ENCODE data around the gene ACSBG1. TPM values are rescaled to one million over a fixed set of nuclear protein-coding genes. Genes with fewer than 3 reads are reported as not detected.

ACSBG1 gene
- total RNA-seq, 2 experiments from 2014 or later: 0.30 to 0.41 TPM

- Histone ChIP-seq H3K27ac (ENCODE audit: low read depth, low read length, poor library complexity, severe bottlenecking) (peak overlapping the region; percentile 94), H3K9me2 (ENCODE audit: insufficient read depth, low read length) (no peaks in the 10 kb centered on the region), H3K9me3 (ENCODE audit: low read length) (peaks cover 5% of the 10 kb centered on the region; the same call in 1 of the 2 replicates), H4K20me1 (ENCODE audit: insufficient read depth, low read length) (no peaks in the 10 kb centered on the region), H3K4me2 (ENCODE audit: low read length) (peak overlapping the region; percentile 65), H3K36me3 (ENCODE audit: insufficient read depth, low read length) (peaks cover 97% of the 10 kb centered on the region), H3K79me2 (ENCODE audit: insufficient read depth, low read depth, low read length) (peaks cover 10% of the 10 kb centered on the region; the same call in 1 of the 2 replicates), H2AFZ (ENCODE audit: low read length) (no peak overlapping the region), H3K4me3 (ENCODE audit: low read depth, low read length, poor library complexity, severe bottlenecking) (peak overlapping the region; percentile 28), H3K4me1 (ENCODE audit: insufficient read depth, low read length, poor library complexity, severe bottlenecking) (peaks cover 58% of the 10 kb centered on the region)
- no peak for TF ChIP-seq EZH2phosphoT487 (IDR thresholded peaks at IDR 0.05; ENCODE audit: borderline replicate concordance, low read depth, low read length)
- no peak for TF ChIP-seq CTCF (conservative IDR thresholded peaks at IDR 0.05; ENCODE audit: low read length)
- POLR2A ChIA-PET: interaction anchor here (0.7 kb wide), 4 partner anchors 15 to 89 kb away, joined by 3 to 4 read pairs (median 3); no protein-coding TSS in a partner anchor
- intact Hi-C loops (cut with micrococcal nuclease; ENCODE audit: unreplicated experiment): no loop called here
- CTCF ChIA-PET (ENCODE audit: unreplicated experiment): interaction anchor here (1.0 kb wide), 1 partner anchor 17 kb away, joined by 3 read pairs; no protein-coding TSS in a partner anchor
- peak; percentile 84 for DNase-seq (ENCODE audit: low spot score)
- BruUV-seq (replicated peaks): no TSS peak
These were observed 67.0 kb downstream of the ACSBG1 start for GRCh38 chr15:78167227-78167888.

GRCh38 chr15:78164010-78164409, 70.4 kb downstream of the ACSBG1 start:
- Histone ChIP-seq H4K20me1 (ENCODE audit: insufficient read depth, low read length) (no peaks in the 10 kb centered on the region), H3K9me3 (ENCODE audit: low read length) (no peaks in the 10 kb centered on the region), H3K27ac (ENCODE audit: low read depth, low read length, poor library complexity, severe bottlenecking) (no peak overlapping the region), H3K4me1 (ENCODE audit: insufficient read depth, low read length, poor library complexity, severe bottlenecking) (peaks cover 26% of the 10 kb centered on the region), H3K4me3 (ENCODE audit: low read depth, low read length, poor library complexity, severe bottlenecking) (no peak overlapping the region), H3K36me3 (ENCODE audit: insufficient read depth, low read length) (peaks cover 96% of the 10 kb centered on the region), H2AFZ (ENCODE audit: low read length) (no peak overlapping the region), H3K79me2 (ENCODE audit: insufficient read depth, low read depth, low read length) (peaks cover 3% of the 10 kb centered on the region; the same call in 1 of the 2 replicates), H3K4me2 (ENCODE audit: low read length) (no peak overlapping the region), H3K9me2 (ENCODE audit: insufficient read depth, low read length) (no peaks in the 10 kb centered on the region)
- TF ChIP-seq CTCF (conservative IDR thresholded peaks at IDR 0.05; ENCODE audit: low read length): no peak
- TF ChIP-seq EZH2phosphoT487 (IDR thresholded peaks at IDR 0.05; ENCODE audit: borderline replicate concordance, low read depth, low read length): no peak
- CTCF ChIA-PET (ENCODE audit: unreplicated experiment): no interaction called here
- POLR2A ChIA-PET: no interaction called here
- intact Hi-C loops (cut with micrococcal nuclease; ENCODE audit: unreplicated experiment): no loop called here
- DNase-seq (ENCODE audit: low spot score): no peak
- no TSS peak for BruUV-seq (replicated peaks)

GRCh38 chr15:78162038-78162437, 72.3 kb downstream of the ACSBG1 start:
- ChIA-PET CTCF (ENCODE audit: unreplicated experiment) (no interaction called here), POLR2A (no interaction called here)
- H3K4me1 ChIP-seq (ENCODE audit: insufficient read depth, low read length, poor library complexity, severe bottlenecking): peaks cover 6% of the 10 kb centered on the region
- no peak overlapping the region for H3K4me3 ChIP-seq (ENCODE audit: low read depth, low read length, poor library complexity, severe bottlenecking)
- H3K4me2 ChIP-seq (ENCODE audit: low read length): no peak overlapping the region
- no peak overlapping the region for H3K27ac ChIP-seq (ENCODE audit: low read depth, low read length, poor library complexity, severe bottlenecking)
- no peak for TF ChIP-seq EZH2phosphoT487 (IDR thresholded peaks at IDR 0.05; ENCODE audit: borderline replicate concordance, low read depth, low read length)
- BruUV-seq (replicated peaks): no TSS peak
- peaks cover 6% of the 10 kb centered on the region; the same call in 1 of the 2 replicates for H3K79me2 ChIP-seq (ENCODE audit: insufficient read depth, low read depth, low read length)
- DNase-seq (ENCODE audit: low spot score): no peak
- no peak overlapping the region for H2AFZ ChIP-seq (ENCODE audit: low read length)
- no peaks in the 10 kb centered on the region for H4K20me1 ChIP-seq (ENCODE audit: insufficient read depth, low read length)
- intact Hi-C loops (cut with micrococcal nuclease; ENCODE audit: unreplicated experiment): no loop called here
- no peaks in the 10 kb centered on the region for H3K9me2 ChIP-seq (ENCODE audit: insufficient read depth, low read length)
- H3K9me3 ChIP-seq (ENCODE audit: low read length): no peaks in the 10 kb centered on the region
- H3K36me3 ChIP-seq (ENCODE audit: insufficient read depth, low read length): peaks cover 96% of the 10 kb centered on the region

Measured in OCI-LY7 (cell line).